ENCODE results near the gene PTPRN2. TPM values are rescaled to one million over a fixed set of nuclear protein-coding genes. Genes with fewer than 3 reads are reported as not detected.

The PTPRN2 gene
- total RNA-seq, 4 donors from 2014 or later, result 14.9 to 34.3 (median 21.3) TPM

DNA sequence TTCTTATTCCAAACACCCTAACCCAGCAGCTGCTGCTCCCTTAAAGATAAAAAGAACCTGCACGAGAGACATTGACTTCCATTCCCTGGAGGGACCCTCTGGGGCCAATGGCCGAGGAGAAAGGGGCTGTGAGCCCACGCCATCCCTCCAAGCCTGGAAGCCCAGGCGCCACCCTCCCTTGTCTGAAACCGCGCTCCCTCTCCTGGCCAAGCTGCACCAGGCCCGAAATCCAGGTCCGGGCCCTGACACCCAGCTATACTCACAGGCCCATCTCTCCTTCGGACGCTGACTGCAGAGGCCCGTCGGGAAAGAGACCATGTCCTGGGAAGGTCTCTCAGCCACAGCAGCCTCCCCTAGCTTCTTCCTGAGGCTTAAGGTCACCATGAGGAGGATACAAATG, 196.5 kb downstream of the PTPRN2 start:
- H3K27ac ChIP-seq, result no peak overlapping the region
- TF ChIP-seq, protein P1, sequence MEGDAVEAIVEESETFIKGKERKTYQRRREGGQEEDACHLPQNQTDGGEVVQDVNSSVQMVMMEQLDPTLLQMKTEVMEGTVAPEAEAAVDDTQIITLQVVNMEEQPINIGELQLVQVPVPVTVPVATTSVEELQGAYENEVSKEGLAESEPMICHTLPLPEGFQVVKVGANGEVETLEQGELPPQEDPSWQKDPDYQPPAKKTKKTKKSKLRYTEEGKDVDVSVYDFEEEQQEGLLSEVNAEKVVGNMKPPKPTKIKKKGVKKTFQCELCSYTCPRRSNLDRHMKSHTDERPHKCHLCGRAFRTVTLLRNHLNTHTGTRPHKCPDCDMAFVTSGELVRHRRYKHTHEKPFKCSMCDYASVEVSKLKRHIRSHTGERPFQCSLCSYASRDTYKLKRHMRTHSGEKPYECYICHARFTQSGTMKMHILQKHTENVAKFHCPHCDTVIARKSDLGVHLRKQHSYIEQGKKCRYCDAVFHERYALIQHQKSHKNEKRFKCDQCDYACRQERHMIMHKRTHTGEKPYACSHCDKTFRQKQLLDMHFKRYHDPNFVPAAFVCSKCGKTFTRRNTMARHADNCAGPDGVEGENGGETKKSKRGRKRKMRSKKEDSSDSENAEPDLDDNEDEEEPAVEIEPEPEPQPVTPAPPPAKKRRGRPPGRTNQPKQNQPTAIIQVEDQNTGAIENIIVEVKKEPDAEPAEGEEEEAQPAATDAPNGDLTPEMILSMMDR (IDR thresholded peaks at IDR 0.05), result no peak
- TF ChIP-seq POLR2A (IDR thresholded peaks at IDR 0.05), result no peak
- H3K9me3 ChIP-seq, result no peaks in the 10 kb centered on the region
- H3K4me3 ChIP-seq, result no peak overlapping the region
- no peaks in the 10 kb centered on the region for H3K36me3 ChIP-seq
- no peaks in the 10 kb centered on the region for H3K4me1 ChIP-seq
- DNase-seq, result no peak
- no peaks in the 10 kb centered on the region for H3K27me3 ChIP-seq

GRCh38 chr7:158390460-158390859, 197.2 kb downstream of the PTPRN2 start:
- Histone ChIP-seq H3K9me3 (no peaks in the 10 kb centered on the region), H3K4me3 (no peak overlapping the region), H3K36me3 (no peaks in the 10 kb centered on the region), H3K4me1 (no peaks in the 10 kb centered on the region), H3K27ac (no peak overlapping the region), H3K27me3 (no peaks in the 10 kb centered on the region)
- peak in 1 of 3 donors; percentile 22 for DNase-seq
- TF ChIP-seq POLR2A (IDR thresholded peaks at IDR 0.05), result no peak
- TF ChIP-seq, protein P1 (IDR thresholded peaks at IDR 0.05), result no peak

- Histone ChIP-seq H3K36me3 (no peaks in the 10 kb centered on the region), H3K9me3 (no peaks in the 10 kb centered on the region), H3K27me3 (no peaks in the 10 kb centered on the region), H3K4me3 (no peak overlapping the region), H3K27ac (no peak overlapping the region), H3K4me1 (no peaks in the 10 kb centered on the region)
- peak in 1 of 3 donors; percentile 29 for DNase-seq
- TF ChIP-seq, protein P1 (IDR thresholded peaks at IDR 0.05), result no peak
- TF ChIP-seq POLR2A (IDR thresholded peaks at IDR 0.05), result no peak
Observed at GRCh38 chr7:158389514-158390425, 197.9 kb downstream of the PTPRN2 start.

DNA sequence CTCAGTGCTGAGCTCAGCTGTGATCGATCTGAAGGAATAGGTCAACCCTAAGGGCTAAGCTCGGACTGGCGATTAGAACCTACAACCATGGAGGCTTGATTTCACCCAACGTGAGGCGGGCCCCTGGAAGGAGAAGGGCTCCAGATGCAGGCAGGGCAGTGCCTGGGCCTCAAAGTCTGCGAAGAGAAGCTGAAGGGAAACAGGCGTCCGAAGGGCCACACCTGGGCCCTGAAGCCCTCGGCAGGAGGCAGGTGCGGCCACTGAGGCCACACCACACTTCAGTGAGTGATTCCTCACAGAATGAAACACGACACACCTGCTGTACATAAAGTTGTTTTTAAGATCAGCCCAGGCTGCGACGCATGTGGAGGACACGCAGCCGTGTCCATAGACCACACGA, 198.7 kb downstream of the PTPRN2 start:
- no peak for TF ChIP-seq POLR2A (IDR thresholded peaks at IDR 0.05)
- TF ChIP-seq, protein P1 (IDR thresholded peaks at IDR 0.05), result no peak
- Histone ChIP-seq H3K4me3 (no peak overlapping the region), H3K4me1 (no peaks in the 10 kb centered on the region), H3K27me3 (no peaks in the 10 kb centered on the region), H3K9me3 (no peaks in the 10 kb centered on the region), H3K36me3 (no peaks in the 10 kb centered on the region), H3K27ac (no peak overlapping the region)
- peak in 1 of 3 donors; percentile 21 for DNase-seq

GRCh38 chr7:158388072-158388471, 199.6 kb downstream of the PTPRN2 start:
- no peak overlapping the region for H3K4me3 ChIP-seq
- H3K27ac ChIP-seq, result no peak overlapping the region
- DNase-seq, result peak in 1 of 3 donors; percentile 29
- TF ChIP-seq, protein P1 (IDR thresholded peaks at IDR 0.05), result no peak
- TF ChIP-seq POLR2A (IDR thresholded peaks at IDR 0.05), result no peak
- H3K9me3 ChIP-seq, result no peaks in the 10 kb centered on the region
- H3K4me1 ChIP-seq, result no peaks in the 10 kb centered on the region
- H3K27me3 ChIP-seq, result no peaks in the 10 kb centered on the region
- no peaks in the 10 kb centered on the region for H3K36me3 ChIP-seq
